Measurements from ENCODE around the gene CACNA2D1. TPM values are rescaled to one million over a fixed set of nuclear protein-coding genes. Genes with fewer than 3 reads are reported as not detected.
A peak's percentile ranks its signal among the peaks of the same experiment; 100 is the strongest.

Gene CACNA2D1
- polyA plus RNA-seq, 2 of the 4 experiments (the other 2 are of a cell fraction), result 18.0 to 32.9 TPM

GRCh38 chr7:82441669-82442478 is 1.7 kb downstream of the CACNA2D1 start:
- ATAC-seq (no peak), DNase-seq (ENCODE audit: low read depth in 1 of 2, low spot score in 1 of 2) (peak in 1 of 2 experiments; percentile 18), FAIRE-seq (peak; percentile 23)
- TF ChIP-seq FOSL2 (IDR thresholded peaks at IDR 0.05) (no peak), FOSL2 (CRISPR knock-in tag; IDR thresholded peaks at IDR 0.05) (peak; percentile 38; the same call in 1 of the 2 replicates), ELK1 (IDR thresholded peaks at IDR 0.05; ENCODE audit: low read depth, low read length) (no peak), REST (IDR thresholded peaks at IDR 0.05) (peak; percentile 58; the same call in 1 of the 2 replicates)
- Histone ChIP-seq H3K4me3 (peak overlapping the region; percentile 91), H3K27ac (peak overlapping the region; percentile 93 to 98), H3K9me3 (no peaks in the 10 kb centered on the region), H3K4me2 (peak overlapping the region; percentile 83), H3K4me1 (peaks cover 46% of the 10 kb centered on the region)
- ChIA-PET CTCF (interaction anchor here (0.7 kb wide), 1 partner anchor 564 kb away, joined by 3 read pairs; no protein-coding TSS in a partner anchor), POLR2A (no interaction called here)
- 11% methylated on average over 9 of the region's 9 CpGs for WGBS (ENCODE audit: missing lambda C conversion rate)

GRCh38 chr7:82438521-82438920 is 5.1 kb downstream of the CACNA2D1 start:
- H3K27ac ChIP-seq, result no peak overlapping the region
- POLR2A ChIA-PET, result no interaction called here
- H3K9me3 ChIP-seq, result no peaks in the 10 kb centered on the region
- CTCF ChIA-PET, result interaction anchor here (0.6 kb wide), 1 partner anchor 286 kb away, joined by 3 read pairs; no protein-coding TSS in a partner anchor
- H3K4me3 ChIP-seq, result no peak overlapping the region
- 64% methylated on average over 5 of the region's 5 CpGs for WGBS (ENCODE audit: missing lambda C conversion rate)
- H3K4me1 ChIP-seq, result peaks cover 48% of the 10 kb centered on the region
- peak overlapping the region; percentile 19; the same call in 1 of the 3 replicates for H3K4me2 ChIP-seq
- TF ChIP-seq RARB (CRISPR knock-in tag; IDR thresholded peaks at IDR 0.05) (no peak), BHLHE40 (IDR thresholded peaks at IDR 0.05; ENCODE audit: low read depth, low read length) (no peak), HOXA7 (CRISPR knock-in tag; IDR thresholded peaks at IDR 0.05) (no peak), CHD4 (IDR thresholded peaks at IDR 0.05; ENCODE audit: borderline replicate concordance) (no peak), SREBF2 (IDR thresholded peaks at IDR 0.05) (no peak), HMGXB4 (CRISPR knock-in tag; IDR thresholded peaks at IDR 0.05; ENCODE audit: borderline replicate concordance) (no peak), JUNB (IDR thresholded peaks at IDR 0.05) (no peak), FOSB (CRISPR knock-in tag; IDR thresholded peaks at IDR 0.05) (no peak), MAX (IDR thresholded peaks at IDR 0.05) (no peak), USF2 (IDR thresholded peaks at IDR 0.05) (no peak)
- DNase-seq (ENCODE audit: low read depth in 1 of 2, low spot score in 1 of 2) (no peak), FAIRE-seq (no peak), ATAC-seq (no peak)
